DMS53 (cell line): ENCODE results near the gene KATNA1.

Experiments
- DNase-seq: peaks from one replicate; lab custom pipeline; 2025; lab: John Stamatoyannopoulos, UW

The KATNA1 gene

GRCh38 chr6:149608381-149608982 is 40.0 kb downstream of the KATNA1 start:
- DNase-seq: no peak

DNA sequence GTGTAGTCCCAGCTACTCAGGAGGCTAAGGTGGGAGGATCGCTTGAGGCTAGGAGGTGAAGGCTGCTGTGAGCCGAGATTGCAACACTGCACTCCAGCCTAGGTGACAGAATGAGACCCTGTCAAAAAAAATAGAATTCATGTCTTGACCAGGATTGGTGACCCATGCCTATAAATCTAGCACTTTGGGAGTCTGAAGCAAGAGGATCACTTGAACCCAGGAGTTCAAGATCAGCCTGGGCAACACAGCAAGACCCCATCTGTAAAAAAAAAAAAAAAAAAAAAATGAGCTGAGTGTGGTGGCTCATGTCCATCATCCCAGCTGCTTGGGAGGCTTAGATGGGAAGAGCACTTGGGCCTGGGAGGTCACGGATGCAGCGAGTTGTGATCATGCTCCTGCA is 48.0 kb downstream of the KATNA1 start:
- no peak for DNase-seq

DNA sequence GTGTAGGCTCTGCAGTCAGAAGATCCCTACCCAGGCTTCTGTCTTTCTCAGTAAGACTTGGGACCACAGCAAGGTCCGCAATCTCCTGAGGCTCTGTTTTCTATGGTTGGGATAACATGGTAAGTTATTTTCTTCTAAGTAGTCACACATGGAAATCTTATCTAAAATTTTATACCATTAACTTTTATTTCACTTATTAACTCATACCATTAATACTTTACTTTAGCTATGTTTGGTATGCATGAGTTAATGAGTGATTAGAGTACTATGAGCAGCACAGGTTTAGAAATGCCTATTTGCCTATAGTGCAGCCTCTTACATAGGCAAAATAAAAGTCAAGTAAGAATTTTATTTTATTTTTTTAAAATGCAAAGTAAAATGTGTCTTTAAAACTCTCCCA is 55.1 kb downstream of the KATNA1 start:
- DNase-seq: no peak

- DNase-seq: no peak
These were observed 55.5 kb downstream of the KATNA1 start for GRCh38 chr6:149592983-149593382.

GRCh38 chr6:149586149-149586548 is 62.4 kb downstream of the KATNA1 start:
- no peak for DNase-seq

DNA sequence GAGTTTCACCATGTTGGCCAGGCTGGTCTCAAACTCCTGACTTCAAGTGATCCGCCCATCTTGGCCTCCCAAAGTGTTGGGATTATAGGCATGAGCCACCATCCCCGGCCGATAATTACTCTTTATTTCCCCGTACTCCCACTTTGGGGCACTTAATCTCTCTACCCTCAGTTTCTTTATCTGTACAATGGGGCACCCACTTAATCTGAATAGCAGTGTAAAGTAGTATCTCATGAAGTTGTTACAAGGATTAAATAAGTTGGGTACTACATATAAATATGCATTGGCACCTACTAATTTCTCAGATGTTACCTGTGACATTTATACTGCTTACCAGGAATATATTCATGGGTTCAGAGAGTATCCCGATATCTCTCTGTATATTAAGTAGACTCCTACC is 67.2 kb downstream of the KATNA1 start:
- DNase-seq: no peak

- DNase-seq: no peak
These were observed 67.6 kb downstream of the KATNA1 start for GRCh38 chr6:149580880-149581279.

GRCh38 chr6:149567945-149568585 is 80.4 kb downstream of the KATNA1 start:
- no peak for DNase-seq

DNA sequence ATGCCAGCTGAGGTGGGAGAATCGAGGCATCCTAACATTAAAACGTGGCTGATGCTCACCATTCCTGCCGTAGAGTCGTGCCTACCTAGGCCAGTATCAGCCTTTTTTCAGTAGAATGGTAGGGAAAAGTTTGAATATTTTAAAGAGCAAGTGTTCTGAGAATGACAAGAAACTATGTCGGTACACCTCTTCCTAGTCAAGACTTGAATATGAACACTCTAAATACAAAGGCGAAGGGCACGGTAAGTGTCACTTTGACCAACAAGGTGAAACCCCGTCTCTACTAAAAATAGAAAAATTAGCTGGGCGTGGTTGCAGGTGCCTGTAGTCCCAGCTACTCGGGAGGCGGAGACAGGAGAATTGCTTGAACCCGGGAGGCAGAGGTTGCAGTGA is 81.3 kb downstream of the KATNA1 start:
- no peak for DNase-seq

DNA sequence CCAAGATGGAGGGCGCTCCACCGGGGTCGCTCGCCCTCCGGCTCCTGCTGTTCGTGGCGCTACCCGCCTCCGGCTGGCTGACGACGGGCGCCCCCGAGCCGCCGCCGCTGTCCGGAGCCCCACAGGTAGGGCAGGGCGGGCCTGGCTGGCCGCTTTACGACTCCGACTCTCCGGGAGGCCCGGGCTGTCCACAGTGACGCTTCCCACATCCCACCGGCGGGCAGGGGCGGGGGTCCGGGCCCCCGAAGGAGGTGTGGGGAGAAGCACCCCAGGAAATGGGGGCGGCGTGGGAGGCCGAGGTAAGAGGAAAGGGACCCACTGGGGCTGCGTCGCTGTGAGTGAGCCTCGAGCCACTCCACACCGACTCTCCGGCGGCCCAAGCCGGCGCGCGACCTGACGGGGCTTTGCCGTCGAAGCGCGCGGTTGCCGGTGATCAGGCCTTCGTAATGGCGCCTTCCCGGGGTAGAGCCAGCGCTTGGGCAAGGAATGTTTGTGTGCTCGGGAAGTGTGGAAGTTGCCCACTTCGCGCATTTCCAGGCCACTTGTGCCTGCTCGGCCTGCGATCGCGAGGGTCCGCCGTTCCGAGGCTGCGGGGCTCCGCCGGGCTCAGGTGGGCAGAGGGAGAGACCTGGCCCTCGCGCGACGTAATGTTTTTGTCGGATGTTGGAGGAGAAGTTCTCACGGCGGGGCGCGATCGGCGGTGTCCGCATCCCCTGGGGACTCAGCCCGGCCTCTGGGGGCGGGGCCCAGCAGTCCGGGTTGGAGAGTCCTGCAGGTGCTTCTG is 81.9 kb downstream of the KATNA1 start:
- peak; percentile 69 for DNase-seq

- DNase-seq: peak; percentile 94
These were observed 82.7 kb downstream of the KATNA1 start, which contains the start of gene GINM1 for GRCh38 chr6:149565527-149566409. Gene GINM1, plus strand, starts transcription at chr6:149566375. Its CDS starts 40 bp downstream, at chr6:149566415.

- no peak for DNase-seq
These were observed 84.6 kb downstream of the KATNA1 start for GRCh38 chr6:149563928-149564325.

DNA sequence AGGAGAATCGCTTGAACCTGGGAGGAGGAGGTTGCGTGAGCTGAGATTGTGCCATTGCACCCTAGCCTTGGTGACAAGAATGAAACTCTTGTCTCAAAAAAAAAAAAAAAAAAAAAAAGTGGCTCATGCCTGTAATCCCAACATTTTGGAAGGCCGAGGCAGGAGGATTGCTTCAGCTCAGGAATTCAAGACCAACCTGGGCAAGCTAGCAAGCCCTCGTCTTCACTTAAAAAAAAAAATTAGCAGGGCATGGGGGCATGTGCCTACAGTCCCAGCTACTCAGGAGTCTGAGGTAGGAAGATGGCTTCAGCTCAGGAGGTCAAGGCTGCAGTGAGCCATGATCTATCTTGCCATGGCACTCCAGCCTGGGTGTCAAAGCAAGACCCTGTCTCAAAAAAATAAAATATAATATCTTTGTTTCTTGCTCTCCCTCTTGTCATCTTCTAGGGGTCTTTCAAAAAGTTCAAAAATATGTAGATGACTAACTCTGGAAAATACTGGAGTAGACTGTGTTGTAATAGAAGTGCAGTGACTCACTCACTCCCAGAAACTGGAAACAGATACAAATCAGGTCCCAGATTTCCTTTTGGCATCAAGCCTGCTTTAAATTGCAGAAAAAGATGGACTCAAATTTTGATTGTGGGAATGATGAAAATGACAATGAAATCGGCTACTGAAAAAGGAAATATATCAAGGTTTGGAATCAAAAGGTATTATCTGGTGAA is 85.1 kb downstream of the KATNA1 start:
- peak; percentile 4 for DNase-seq

GRCh38 chr6:149560736-149561135 is 87.8 kb downstream of the KATNA1 start:
- peak; percentile 48 for DNase-seq

- DNase-seq: no peak
These were observed 89.1 kb downstream of the KATNA1 start for GRCh38 chr6:149559389-149559788.

DNA sequence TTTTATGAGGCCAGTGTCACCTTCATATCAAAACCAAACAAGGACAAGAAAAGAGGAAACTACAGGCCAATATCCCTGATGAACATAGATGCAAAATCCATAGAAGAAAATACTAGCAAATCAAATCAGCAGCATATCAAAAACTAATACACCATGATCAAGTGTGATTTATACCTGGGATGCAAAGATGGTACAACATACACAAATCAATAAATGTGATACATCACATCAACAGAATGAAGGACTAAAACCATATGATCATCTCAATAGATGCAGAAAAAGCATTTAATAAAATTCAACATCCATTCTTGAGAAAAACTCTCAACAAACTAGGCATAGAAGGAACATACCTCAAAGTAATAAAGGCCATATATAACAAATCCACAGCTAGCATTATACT is 90.5 kb downstream of the KATNA1 start:
- no peak for DNase-seq

DNA sequence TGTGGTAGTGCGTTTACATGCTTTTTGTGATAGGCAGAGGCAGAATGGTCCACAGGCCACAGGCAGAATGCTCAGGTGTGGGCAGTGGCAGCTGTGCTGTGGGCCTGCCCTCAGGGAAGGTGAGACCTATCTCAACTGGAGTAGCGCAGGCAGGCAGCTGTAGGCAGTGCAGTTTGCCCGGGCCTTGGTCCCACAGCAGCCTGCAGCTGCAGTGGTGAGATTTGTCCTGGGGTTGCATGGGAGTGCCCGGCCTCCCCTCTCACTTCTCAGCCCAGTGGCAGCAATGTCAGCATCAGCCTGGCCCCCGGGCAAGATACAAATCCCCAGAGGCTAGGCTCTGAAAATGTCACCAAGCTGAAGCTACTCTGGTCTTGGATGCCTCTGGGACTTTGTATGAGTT is 96.6 kb downstream of the KATNA1 start:
- no peak for DNase-seq

GRCh38 chr6:149545754-149546471 is 102.6 kb downstream of the KATNA1 start, which contains the start of gene PPIL4:
Gene PPIL4, minus strand, starts transcription at chr6:149546043. Its CDS starts 38 bp downstream, at chr6:149546005.
- DNase-seq: peak; percentile 95

- DNase-seq: peak; percentile 58
These were observed 103.2 kb downstream of the KATNA1 start for GRCh38 chr6:149545258-149545753.
